H9 (cell line): Measurements from ENCODE around the gene PITPNM3. TPM values are rescaled to one million over a fixed set of nuclear protein-coding genes. Genes with fewer than 3 reads are reported as not detected.

Experiments used
- DNase-seq: peaks from one replicate; pipeline ENCODE4 v3.0.0-alpha.2; 2017
- H2AFZ ChIP-seq: one replicate; pipeline ENCODE4 v1.6.1; 2013; ENCODE audit warnings: mild to moderate bottlenecking, low read length, control low read depth, moderate library complexity
- H2AK5ac ChIP-seq: 2 replicates; pipeline ENCODE4 v1.6.1; 2013; ENCODE audit warnings: low read length, control low read depth, mixed read lengths; ENCODE audit not compliant: insufficient read length
- H2BK120ac ChIP-seq: one replicate; pipeline ENCODE4 v1.6.1; 2013; ENCODE audit warnings: low read depth, mild to moderate bottlenecking, low read length, control low read depth, inconsistent platforms; ENCODE audit not compliant: poor library complexity, severe bottlenecking
- H2BK12ac ChIP-seq: 2 replicates; pipeline ENCODE4 v1.6.1; 2013; ENCODE audit warnings: low read length, control low read depth, mixed read lengths, low read depth; ENCODE audit not compliant: insufficient read length
- H2BK15ac ChIP-seq: 2 replicates; pipeline ENCODE4 v1.6.1; 2013; ENCODE audit warnings: low read depth, low read length, control low read depth
- H2BK20ac ChIP-seq: one replicate; pipeline ENCODE4 v1.6.1; 2013; ENCODE audit warnings: low read depth, mild to moderate bottlenecking, low read length, control low read depth, inconsistent platforms; ENCODE audit not compliant: poor library complexity, severe bottlenecking
- H2BK5ac ChIP-seq: 2 replicates; pipeline ENCODE4 v1.6.1; 2013; ENCODE audit warnings: low read length, control low read depth, mixed read lengths; ENCODE audit not compliant: insufficient read length
- H3K14ac ChIP-seq: 2 replicates; pipeline ENCODE4 v1.6.1; 2013; ENCODE audit warnings: low read length, control low read depth; ENCODE audit not compliant: insufficient read depth
- H3K18ac ChIP-seq: 2 replicates; pipeline ENCODE4 v1.6.1; 2013; ENCODE audit warnings: low read depth, mild to moderate bottlenecking, mixed read lengths, low read length, control low read depth; ENCODE audit not compliant: insufficient read length
- H3K23ac ChIP-seq: 2 replicates; pipeline ENCODE4 v1.6.1; 2013; ENCODE audit warnings: low read length, control low read depth, mixed read lengths, low read depth; ENCODE audit not compliant: insufficient read length
- H3K23me2 ChIP-seq: 2 replicates; pipeline ENCODE4 v1.6.1; 2013; ENCODE audit warnings: low read depth, mild to moderate bottlenecking, mixed read lengths, low read length, control low read depth; ENCODE audit not compliant: insufficient read length, poor library complexity, severe bottlenecking
- H3K27ac ChIP-seq: 2 replicates; pipeline ENCODE4 v1.5.1; 2013; ENCODE audit warnings: low read length, control low read depth, mixed read lengths, low read depth; ENCODE audit not compliant: insufficient read length
- H3K27me3 ChIP-seq: 2 replicates; pipeline ENCODE4 v1.6.1; 2013; ENCODE audit warnings: low read length, control low read depth, inconsistent platforms; ENCODE audit not compliant: insufficient read depth
- H3K4ac ChIP-seq: 2 replicates; pipeline ENCODE4 v1.6.1; 2013; ENCODE audit warnings: low read depth, mild to moderate bottlenecking, control low read depth, inconsistent platforms, low read length, moderate library complexity
- H3K4me1 ChIP-seq: 2 replicates; pipeline ENCODE4 v1.6.1; 2013; ENCODE audit warnings: low read length, control low read depth, inconsistent platforms; ENCODE audit not compliant: insufficient read depth
- H3K4me2 ChIP-seq: 2 replicates; pipeline ENCODE4 v1.6.1; 2013; ENCODE audit warnings: low read length, control low read depth, mixed read lengths; ENCODE audit not compliant: insufficient read length, insufficient read depth
- H3K56ac ChIP-seq: 2 replicates; pipeline ENCODE4 v1.6.1; 2013; ENCODE audit warnings: low read depth, mild to moderate bottlenecking, mixed read lengths, low read length, control low read depth; ENCODE audit not compliant: insufficient read length
- H3K79me1 ChIP-seq: 2 replicates; pipeline ENCODE4 v1.6.1; 2013; ENCODE audit warnings: low read depth, mild to moderate bottlenecking, moderate library complexity, low read length, control low read depth, inconsistent platforms; ENCODE audit not compliant: insufficient read depth, poor library complexity, severe bottlenecking
- H3K79me2 ChIP-seq: 2 replicates; pipeline ENCODE4 v1.6.1; 2013; ENCODE audit warnings: low read length, control low read depth, inconsistent platforms; ENCODE audit not compliant: insufficient read depth
- H3K9ac ChIP-seq: 2 replicates; pipeline ENCODE4 v1.6.1; 2013; ENCODE audit warnings: low read length, control low read depth, mixed read lengths; ENCODE audit not compliant: insufficient read length; ENCODE audit errors: extremely low read depth
- H3K9me3 ChIP-seq: one replicate; pipeline ENCODE4 v1.6.1; 2013; ENCODE audit warnings: low read depth, low read length, inconsistent platforms; ENCODE audit not compliant: control insufficient read depth
- H3T11ph ChIP-seq: one replicate; pipeline ENCODE4 v1.6.1; 2013; ENCODE audit warnings: mild to moderate bottlenecking, low read length, control low read depth, inconsistent platforms
- H4K20me1 ChIP-seq: one replicate; pipeline ENCODE4 v1.6.1; 2013; ENCODE audit not compliant: control insufficient read depth, insufficient read length, insufficient read depth
- H4K5ac ChIP-seq: 2 replicates; pipeline ENCODE4 v1.6.1; 2013; ENCODE audit warnings: low read depth, mild to moderate bottlenecking, mixed read lengths, low read length, control low read depth; ENCODE audit not compliant: insufficient read length
- H4K8ac ChIP-seq: replicated peaks from 2 replicates; pipeline ENCODE4 v1.6.1; 2013; ENCODE audit warnings: low read length, control low read depth, mixed read lengths, low read depth; ENCODE audit not compliant: insufficient read length
- H4K91ac ChIP-seq: 2 replicates; pipeline ENCODE4 v1.6.1; 2013; ENCODE audit warnings: low read depth, mild to moderate bottlenecking, moderate library complexity, mixed read lengths, low read length, control low read depth; ENCODE audit not compliant: insufficient read length
- H3K27ac Mint-ChIP-seq, 3 experiments: 2 replicates in 2 of 3; 3 replicates in 1 of 3; pipeline ENCODE4 v1.8.0; 2020 to 2021; ENCODE audit warnings: mixed read lengths in 3 of 3, mild to moderate bottlenecking in 1 of 3, moderate library complexity in 1 of 3
- H3K27me3 Mint-ChIP-seq: 2 replicates; pipeline ENCODE4 v1.8.0; 2021; ENCODE audit warnings: low read depth, mild to moderate bottlenecking, moderate library complexity, mixed read lengths
- H3K36me3 Mint-ChIP-seq, 3 experiments: 2 replicates in 2 of 3; 3 replicates in 1 of 3; pipeline ENCODE4 v1.8.0; 2020 to 2021; ENCODE audit warnings: low read depth in 3 of 3, mixed read lengths in 3 of 3; ENCODE audit not compliant: insufficient read depth in 1 of 3
- H3K4me1 Mint-ChIP-seq, 2 experiments: 2 replicates each; pipeline ENCODE4 v1.8.0; 2020; ENCODE audit warnings: mixed read lengths in 2 of 2
- H3K4me3 Mint-ChIP-seq, 2 experiments: 2 replicates in 1 of 2; 3 replicates in 1 of 2; pipeline ENCODE4 v1.8.0; 2020 to 2021; ENCODE audit warnings: mild to moderate bottlenecking in 2 of 2, mixed read lengths in 2 of 2, moderate library complexity in 1 of 2
- H3K9me3 Mint-ChIP-seq, 2 experiments: 2 replicates in 1 of 2; 3 replicates in 1 of 2; pipeline ENCODE4 v1.8.0; 2020; ENCODE audit warnings: mild to moderate bottlenecking in 2 of 2, mixed read lengths in 2 of 2, moderate library complexity in 1 of 2
- CTCF ChIP-seq: fragments of 200-600 bp; sonication (generic); conservative IDR thresholded peaks from 3 replicates; pipeline ENCODE4 v1.8.0; 2021; ENCODE audit warnings: antibody characterized with exemption, mild to moderate bottlenecking
- WGBS: extraction: QIAGEN DNeasy Blood & Tissue Kit; methylation state at CpG from one replicate; pipeline ENCODE4 v1.1.7; 2013; ENCODE audit warnings: missing lambda C conversion rate, low lambda C conversion rate, mixed read lengths; ENCODE audit not compliant: insufficient read length; ENCODE audit errors: extremely low coverage; 5-methylcytosine and 5-hydroxymethylcytosine counted together
- total RNA-seq: library from RNA; stranded (reverse); gene quantifications from 2 replicates; pipeline ENCODE4 v1.2.1, GENCODE V29; 2021

PITPNM3 gene
- total RNA-seq, 1 experiment from 2014 or later, result 3.4 TPM

- no CpG with 5 or more reads among the region's 1 CpG for WGBS
- no peak overlapping the region for H3K4me3 Mint-ChIP-seq
Observed at GRCh38 chr17:6467567-6467966, 88.8 kb downstream of the PITPNM3 start.

More at GRCh38 chr17:6467567-6467966, 88.8 kb downstream of the PITPNM3 start:
- Histone ChIP-seq H3K4me1 (no peaks in the 10 kb centered on the region), H4K5ac (no peak overlapping the region), H3K4me2 (no peak overlapping the region), H2AK5ac (no peak overlapping the region), H3K23ac (no peak overlapping the region), H3T11ph (no peak overlapping the region), H4K20me1 (no peaks in the 10 kb centered on the region), H3K79me1 (no peaks in the 10 kb centered on the region), H3K23me2 (no peaks in the 10 kb centered on the region), H2BK5ac (no peak overlapping the region), H3K27me3 (no peaks in the 10 kb centered on the region; the same call in 1 of the 2 replicates), H3K56ac (no peak overlapping the region), H4K8ac (no peak overlapping the region), H2BK12ac (no peak overlapping the region), H3K14ac (no peak overlapping the region), H3K9me3 (no peaks in the 10 kb centered on the region), H2BK15ac (no peak overlapping the region), H3K79me2 (no peaks in the 10 kb centered on the region), H3K9ac (no peak overlapping the region), H2BK20ac (no peak overlapping the region), H3K27ac (no peak overlapping the region), H3K4ac (no peak overlapping the region), H3K18ac (no peak overlapping the region), H4K91ac (no peak overlapping the region), H2BK120ac (no peak overlapping the region), H2AFZ (no peak overlapping the region)
- TF ChIP-seq CTCF, result no peak
- DNase-seq, result no peak
- Mint-ChIP-seq H3K9me3 (peaks cover 0 to 3% of the 10 kb centered on the region in 2 experiments; a peak in 2 of 5 replicates), H3K4me1 (peaks cover 20 to 33% of the 10 kb centered on the region in 2 experiments), H3K36me3 (no peaks in the 10 kb centered on the region; a peak in 2 of 7 replicates), H3K27ac (no peak overlapping the region), H3K27me3 (peaks cover 2% of the 10 kb centered on the region; the same call in 1 of the 2 replicates)
